ENCODE results near the gene FBXL16. TPM values are rescaled to one million over a fixed set of nuclear protein-coding genes. Genes with fewer than 3 reads are reported as not detected.
A peak's percentile ranks its signal among the peaks of the same experiment; 100 is the strongest.

The FBXL16 gene
- total RNA-seq, 6 donors from 2014 or later, result 1.0 to 8.1 (median 4.1) TPM

- no peak for DNase-seq
- WGBS, 2 donors, result 87 to 94% methylated on average over 18 to 24 of the region's 28 CpGs
- Histone ChIP-seq H3K4me1 (peaks cover 17 to 36% (median 20%) of the 10 kb centered on the region in 4 donors), H3K9me3 (no peaks in the 10 kb centered on the region), H3K4me3 (no peak overlapping the region), H3K27me3 (no peaks in the 10 kb centered on the region), H3K36me3 (peaks cover 0 to 36% (median 7%) of the 10 kb centered on the region in 4 donors), H3K27ac (no peak overlapping the region)
- no peak for TF ChIP-seq POLR2AphosphoS5 (IDR thresholded peaks at IDR 0.05)
- no peak for TF ChIP-seq EP300 (IDR thresholded peaks at IDR 0.05)
- TF ChIP-seq CTCF (IDR thresholded peaks at IDR 0.05), result no peak
- no peak for TF ChIP-seq POLR2A (IDR thresholded peaks at IDR 0.05)
- no peak for ATAC-seq (ENCODE audit: low FRiP score in 2 of 2)
Measured at GRCh38 chr16:652454-653305, 52.9 kb downstream of the FBXL16 start.

GRCh38 chr16:651844-652243, 53.8 kb downstream of the FBXL16 start:
- Histone ChIP-seq H3K9me3 (no peaks in the 10 kb centered on the region), H3K36me3 (peaks cover 0 to 28% (median 7%) of the 10 kb centered on the region in 4 donors), H3K27me3 (no peaks in the 10 kb centered on the region), H3K4me1 (peaks cover 23 to 44% (median 26%) of the 10 kb centered on the region in 4 donors), H3K27ac (no peak overlapping the region), H3K4me3 (no peak overlapping the region)
- no peak for TF ChIP-seq EP300 (IDR thresholded peaks at IDR 0.05)
- TF ChIP-seq POLR2AphosphoS5 (IDR thresholded peaks at IDR 0.05), result no peak
- TF ChIP-seq CTCF (IDR thresholded peaks at IDR 0.05), result no peak
- TF ChIP-seq POLR2A (IDR thresholded peaks at IDR 0.05), result no peak
- ATAC-seq (ENCODE audit: low FRiP score in 2 of 2), result no peak
- no peak for DNase-seq
- 78 to 96% methylated on average over 7 to 17 of the region's 22 CpGs for WGBS, 2 donors

- H3K4me3 ChIP-seq, result peak overlapping the region; percentile 38 to 98 (median 86)
- DNase-seq (no peak), ATAC-seq (ENCODE audit: low FRiP score in 2 of 2) (peak in 1 of 2 donors; percentile 2)
- 16% methylated on average over 9 of the region's 44 CpGs; no CpG with 5 or more reads in 1 of the 2 donors for WGBS, 2 donors
- no peaks in the 10 kb centered on the region for H3K9me3 ChIP-seq
- peaks cover 0 to 9% (median 3%) of the 10 kb centered on the region in 4 donors for H3K36me3 ChIP-seq
- H3K27ac ChIP-seq, result peak overlapping the region; percentile 82 to 95 (median 86)
- TF ChIP-seq EP300 (IDR thresholded peaks at IDR 0.05) (no peak), CTCF (IDR thresholded peaks at IDR 0.05) (no peak), POLR2A (IDR thresholded peaks at IDR 0.05) (no peak), POLR2AphosphoS5 (IDR thresholded peaks at IDR 0.05) (no peak)
- H3K27me3 ChIP-seq, result no peaks in the 10 kb centered on the region
- peaks cover 26 to 64% (median 40%) of the 10 kb centered on the region in 4 donors for H3K4me1 ChIP-seq
Measured at GRCh38 chr16:649631-650030, 56.0 kb downstream of the FBXL16 start.

GRCh38 chr16:648781-649589, 56.6 kb downstream of the FBXL16 start, which contains the start of gene WDR90:
Gene WDR90, plus strand, starts transcription at chr16:649365. Its CDS starts 52 bp downstream, at chr16:649417.
- peaks cover 0 to 9% (median 3%) of the 10 kb centered on the region in 4 donors for H3K36me3 ChIP-seq
- TF ChIP-seq POLR2AphosphoS5 (IDR thresholded peaks at IDR 0.05) (peak; percentile 79 to 80), CTCF (IDR thresholded peaks at IDR 0.05) (peak in 3 of 6 experiments; percentile 8 to 35 (median 12)), POLR2A (IDR thresholded peaks at IDR 0.05) (peak in 2 of 4 donors; percentile 73 to 77), EP300 (IDR thresholded peaks at IDR 0.05) (no peak)
- no peaks in the 10 kb centered on the region for H3K9me3 ChIP-seq
- H3K4me3 ChIP-seq, result peak within 1 kb of the TSS; percentile 38 to 98 (median 86)
- DNase-seq (peak; percentile 95 to 99), ATAC-seq (ENCODE audit: low FRiP score in 2 of 2) (peak; percentile 84 to 96)
- H3K27ac ChIP-seq, result peak within 1 kb of the TSS; percentile 82 to 95 (median 86)
- 0% methylated on average over 26 of the region's 91 CpGs; no CpG with 5 or more reads in 1 of the 2 donors for WGBS, 2 donors
- H3K27me3 ChIP-seq, result no peaks in the 10 kb centered on the region
- peaks cover 26 to 71% (median 41%) of the 10 kb centered on the region in 4 donors for H3K4me1 ChIP-seq

Measured in upper lobe of left lung (tissue), 6 donors.